Measurements from ENCODE around the gene NTN5. TPM values are rescaled to one million over a fixed set of nuclear protein-coding genes. Genes with fewer than 3 reads are reported as not detected.
A peak's percentile ranks its signal among the peaks of the same experiment; 100 is the strongest.

NTN5 gene
- total RNA-seq, 1 donor = under 0.01 TPM

GRCh38 chr19:48669903-48670668, 2.7 kb downstream of the NTN5 start:
- no peak overlapping the region for H3K4me3 ChIP-seq (ENCODE audit: insufficient read depth, low read length)
- no peak overlapping the region for H3K27ac ChIP-seq (ENCODE audit: low read depth, low read length)
- no peak overlapping the region for H3K4me2 ChIP-seq (ENCODE audit: insufficient read depth, low read length)
- peaks cover 2% of the 10 kb centered on the region for H3K27me3 ChIP-seq (ENCODE audit: insufficient read depth, low read length)
- no peak overlapping the region for H2AFZ ChIP-seq (ENCODE audit: low read length)
- no peaks in the 10 kb centered on the region for H3K79me2 ChIP-seq (ENCODE audit: insufficient read depth, low read length)
- peak; percentile 53 for DNase-seq (ENCODE audit: insufficient read length, low spot score, missing footprints)
- no peaks in the 10 kb centered on the region for H3K4me1 ChIP-seq (ENCODE audit: insufficient read depth, low read length)
- no peaks in the 10 kb centered on the region for H3K36me3 ChIP-seq (ENCODE audit: insufficient read depth, low read length)
- no peaks in the 10 kb centered on the region for H3K9me3 ChIP-seq (ENCODE audit: low read depth, low read length)
- H4K20me1 ChIP-seq (ENCODE audit: insufficient read depth, low read length) = no peaks in the 10 kb centered on the region
- no peak for TF ChIP-seq CTCF (IDR thresholded peaks at IDR 0.05; ENCODE audit: extremely low read depth, low read depth, low read length)

- Histone ChIP-seq H3K4me3 (ENCODE audit: insufficient read depth, low read length) (no peak overlapping the region), H3K36me3 (ENCODE audit: insufficient read depth, low read length) (no peaks in the 10 kb centered on the region), H3K4me1 (ENCODE audit: insufficient read depth, low read length) (no peaks in the 10 kb centered on the region), H4K20me1 (ENCODE audit: insufficient read depth, low read length) (no peaks in the 10 kb centered on the region), H3K4me2 (ENCODE audit: insufficient read depth, low read length) (no peak overlapping the region), H3K79me2 (ENCODE audit: insufficient read depth, low read length) (no peaks in the 10 kb centered on the region), H3K9me3 (ENCODE audit: low read depth, low read length) (no peaks in the 10 kb centered on the region), H2AFZ (ENCODE audit: low read length) (no peak overlapping the region), H3K27me3 (ENCODE audit: insufficient read depth, low read length) (peaks cover 2% of the 10 kb centered on the region), H3K27ac (ENCODE audit: low read depth, low read length) (no peak overlapping the region)
- no peak for DNase-seq (ENCODE audit: insufficient read length, low spot score, missing footprints)
- TF ChIP-seq CTCF (IDR thresholded peaks at IDR 0.05; ENCODE audit: extremely low read depth, low read depth, low read length) = no peak
Measured at GRCh38 chr19:48668761-48669160, 4.1 kb downstream of the NTN5 start.

- TF ChIP-seq CTCF (IDR thresholded peaks at IDR 0.05; ENCODE audit: extremely low read depth, low read depth, low read length) = no peak
- H2AFZ ChIP-seq (ENCODE audit: low read length) = no peak overlapping the region
- no peaks in the 10 kb centered on the region for H3K9me3 ChIP-seq (ENCODE audit: low read depth, low read length)
- no peak overlapping the region for H3K27ac ChIP-seq (ENCODE audit: low read depth, low read length)
- no peaks in the 10 kb centered on the region for H3K79me2 ChIP-seq (ENCODE audit: insufficient read depth, low read length)
- peak; percentile 41 for DNase-seq (ENCODE audit: insufficient read length, low spot score, missing footprints)
- H3K27me3 ChIP-seq (ENCODE audit: insufficient read depth, low read length) = peaks cover 2% of the 10 kb centered on the region
- no peak overlapping the region for H3K4me2 ChIP-seq (ENCODE audit: insufficient read depth, low read length)
- H4K20me1 ChIP-seq (ENCODE audit: insufficient read depth, low read length) = no peaks in the 10 kb centered on the region
- H3K4me1 ChIP-seq (ENCODE audit: insufficient read depth, low read length) = no peaks in the 10 kb centered on the region
- H3K4me3 ChIP-seq (ENCODE audit: insufficient read depth, low read length) = no peak overlapping the region
- H3K36me3 ChIP-seq (ENCODE audit: insufficient read depth, low read length) = no peaks in the 10 kb centered on the region
Measured at GRCh38 chr19:48668332-48668731, 4.5 kb downstream of the NTN5 start.

GRCh38 chr19:48665786-48666185, 7.0 kb downstream of the NTN5 start:
- no peak for TF ChIP-seq CTCF (IDR thresholded peaks at IDR 0.05; ENCODE audit: extremely low read depth, low read depth, low read length)
- Histone ChIP-seq H2AFZ (ENCODE audit: low read length) (no peak overlapping the region), H3K79me2 (ENCODE audit: insufficient read depth, low read length) (no peaks in the 10 kb centered on the region), H3K27me3 (ENCODE audit: insufficient read depth, low read length) (peaks cover 2% of the 10 kb centered on the region), H3K27ac (ENCODE audit: low read depth, low read length) (no peak overlapping the region), H4K20me1 (ENCODE audit: insufficient read depth, low read length) (no peaks in the 10 kb centered on the region), H3K9me3 (ENCODE audit: low read depth, low read length) (no peaks in the 10 kb centered on the region), H3K4me3 (ENCODE audit: insufficient read depth, low read length) (no peak overlapping the region), H3K4me1 (ENCODE audit: insufficient read depth, low read length) (peaks cover 1% of the 10 kb centered on the region), H3K4me2 (ENCODE audit: insufficient read depth, low read length) (no peak overlapping the region), H3K36me3 (ENCODE audit: insufficient read depth, low read length) (no peaks in the 10 kb centered on the region)
- peak; percentile 52 for DNase-seq (ENCODE audit: insufficient read length, low spot score, missing footprints)
